Esophagus squamous epithelium (tissue), 5 donors: ENCODE results near the gene LHPP. TPM values are rescaled to one million over a fixed set of nuclear protein-coding genes. Genes with fewer than 3 reads are reported as not detected.

Experiments
- DNase-seq: peaks from one replicate; lab custom pipeline; 2025; lab: John Stamatoyannopoulos, UW
- H3K27ac ChIP-seq, 4 donors: fragments of 200-600 bp; sonication (generic); one replicate each; pipeline ENCODE4 v1.5.1; 2016 to 2019; ENCODE audit warnings: mild to moderate bottlenecking in 1 of 4
- H3K27me3 ChIP-seq, 4 donors: fragments of 200-600 bp; sonication (generic); 1 replicate in 3 of 4; 2 replicates in 1 of 4; pipeline versions ENCODE4 v1.5.1 to v1.6.0; 2017 to 2021; ENCODE audit warnings: antibody characterized with exemption in 1 of 4
- H3K36me3 ChIP-seq, 3 donors: fragments of 200-600 bp; sonication (generic); one replicate each; pipeline ENCODE4 v1.5.1; 2016 to 2019
- H3K4me1 ChIP-seq, 3 donors: fragments of 200-600 bp; sonication (generic); one replicate each; pipeline ENCODE4 v1.5.1; 2017 to 2019
- H3K4me3 ChIP-seq, 4 donors: fragments of 200-600 bp; sonication (generic); 1 replicate in 3 of 4; 2 replicates in 1 of 4; pipeline ENCODE4 v1.5.1; 2016 to 2019; ENCODE audit warnings: mild to moderate bottlenecking in 2 of 4, moderate library complexity in 1 of 4
- H3K9me3 ChIP-seq, 3 donors: fragments of 200-600 bp; sonication (generic); one replicate each; pipeline ENCODE4 v1.5.1; 2016 to 2019
- CTCF ChIP-seq, 6 experiments: fragments of 450-650 bp in 4 of 6; fragments of 200-600 bp in 2 of 6; sonication (generic) in 2 of 6; IDR thresholded peaks; one replicate each; pipeline ENCODE4 v1.5.1; 2016 to 2019; ENCODE audit warnings: antibody characterized with exemption in 6 of 6, mild to moderate bottlenecking in 4 of 6, moderate library complexity in 4 of 6
- POLR2A ChIP-seq, 4 donors: fragments of 450-650 bp; IDR thresholded peaks; one replicate each; pipeline ENCODE4 v1.6.1; 2017; ENCODE audit warnings: antibody characterized with exemption in 4 of 4, mild to moderate bottlenecking in 4 of 4, moderate library complexity in 3 of 4
- WGBS, 2 donors: methylation state at CpG; one replicate each; pipeline ENCODE4 v1.1.5; 2018; 5-methylcytosine and 5-hydroxymethylcytosine counted together
- intact Hi-C: fragments of 100-400 bp; cut with DNase I; formaldehyde crosslinking; loops from one replicate; pipeline ENCODE4 v1.15.0; 2022
- total RNA-seq, 4 donors: library from RNA; depleted of rRNA; stranded (reverse); fragments of >200 nt; gene quantifications; one replicate each; pipeline ENCODE4 v1.1.0, GENCODE V29; 2016
- donor health status: DM: yes; HTN: yes; CAD: no.

Gene LHPP
- total RNA-seq, 4 donors from 2014 or later: 13.9 to 41.1 (median 24.3) TPM

GRCh38 chr10:124541076-124541903 lies 79.7 kb downstream of the LHPP start:
- Histone ChIP-seq H3K27me3 (no peaks in the 10 kb centered on the region), H3K4me1 (peaks cover 1 to 23% (median 4%) of the 10 kb centered on the region in 3 donors), H3K27ac (no peak overlapping the region), H3K4me3 (no peak overlapping the region), H3K9me3 (no peaks in the 10 kb centered on the region), H3K36me3 (no peaks in the 10 kb centered on the region)
- 87 to 89% methylated on average over 10 to 12 of the region's 23 CpGs for WGBS, 2 donors
- intact Hi-C loops: no loop called here
- DNase-seq: no peak
- no peak for TF ChIP-seq POLR2A (IDR thresholded peaks at IDR 0.05)

GRCh38 chr10:124542336-124542735 lies 80.7 kb downstream of the LHPP start:
- intact Hi-C loops: no loop called here
- no peak for TF ChIP-seq POLR2A (IDR thresholded peaks at IDR 0.05)

GRCh38 chr10:124543146-124543545 lies 81.5 kb downstream of the LHPP start:
- 100% methylated on average over 1 to 2 of the region's 13 CpGs for WGBS, 2 donors
- Histone ChIP-seq H3K4me1 (peaks cover 0 to 19% (median 4%) of the 10 kb centered on the region in 3 donors), H3K4me3 (no peak overlapping the region), H3K27ac (no peak overlapping the region), H3K36me3 (no peaks in the 10 kb centered on the region), H3K27me3 (no peaks in the 10 kb centered on the region), H3K9me3 (no peaks in the 10 kb centered on the region)
- no peak for DNase-seq
- intact Hi-C loops: no loop called here
- TF ChIP-seq POLR2A (IDR thresholded peaks at IDR 0.05) (no peak), CTCF (IDR thresholded peaks at IDR 0.05) (no peak)

More at GRCh38 chr10:124542336-124542735, 80.7 kb downstream of the LHPP start:
- Histone ChIP-seq H3K27ac (no peak overlapping the region), H3K4me1 (peaks cover 0 to 19% (median 4%) of the 10 kb centered on the region in 3 donors), H3K4me3 (no peak overlapping the region), H3K36me3 (no peaks in the 10 kb centered on the region), H3K27me3 (no peaks in the 10 kb centered on the region), H3K9me3 (no peaks in the 10 kb centered on the region)
- no peak for DNase-seq
- 36 to 69% methylated on average over 2 of the region's 3 CpGs for WGBS, 2 donors

- intact Hi-C loops: no loop called here
- TF ChIP-seq POLR2A (IDR thresholded peaks at IDR 0.05): no peak
- TF ChIP-seq CTCF (IDR thresholded peaks at IDR 0.05): no peak
- no peak for DNase-seq
- H3K27me3 ChIP-seq: no peaks in the 10 kb centered on the region
- H3K4me3 ChIP-seq: no peak overlapping the region
- no peak overlapping the region for H3K27ac ChIP-seq
- no peaks in the 10 kb centered on the region for H3K36me3 ChIP-seq
- WGBS, 2 donors: 0 to 71% methylated on average over 1 to 5 of the region's 12 CpGs
- no peaks in the 10 kb centered on the region for H3K9me3 ChIP-seq
- peaks cover 0 to 19% (median 4%) of the 10 kb centered on the region in 3 donors for H3K4me1 ChIP-seq
Measured at GRCh38 chr10:124543971-124544370, 82.3 kb downstream of the LHPP start.

- Histone ChIP-seq H3K36me3 (no peaks in the 10 kb centered on the region), H3K27me3 (no peaks in the 10 kb centered on the region), H3K27ac (no peak overlapping the region), H3K4me1 (peaks cover 0 to 19% (median 4%) of the 10 kb centered on the region in 3 donors), H3K9me3 (no peaks in the 10 kb centered on the region), H3K4me3 (no peak overlapping the region)
- 93 to 100% methylated on average over 4 to 5 of the region's 16 CpGs for WGBS, 2 donors
- no peak for DNase-seq
- intact Hi-C loops: no loop called here
- no peak for TF ChIP-seq CTCF (IDR thresholded peaks at IDR 0.05)
- no peak for TF ChIP-seq POLR2A (IDR thresholded peaks at IDR 0.05)
Measured at GRCh38 chr10:124544711-124545110, 83.1 kb downstream of the LHPP start.

- peaks cover 0 to 12% (median 0%) of the 10 kb centered on the region in 3 donors for H3K4me1 ChIP-seq
- no peak for DNase-seq
- 54 to 73% methylated on average over 14 to 17 of the region's 23 CpGs for WGBS, 2 donors
- H3K27ac ChIP-seq: no peak overlapping the region
- TF ChIP-seq CTCF (IDR thresholded peaks at IDR 0.05): no peak
- no peak for TF ChIP-seq POLR2A (IDR thresholded peaks at IDR 0.05)
- no peaks in the 10 kb centered on the region for H3K9me3 ChIP-seq
- H3K36me3 ChIP-seq: no peaks in the 10 kb centered on the region
- intact Hi-C loops: no loop called here
- H3K4me3 ChIP-seq: no peak overlapping the region
- no peaks in the 10 kb centered on the region for H3K27me3 ChIP-seq
Measured at GRCh38 chr10:124545351-124546054, 83.9 kb downstream of the LHPP start.
